HepG2 (cell line): ENCODE results near the gene JMJD6.

Experiments
- EZH2 ChIP-seq: conservative IDR thresholded peaks from 2 replicates; pipeline ENCODE4 v1.6.1; 2012; ENCODE audit warnings: mild to moderate bottlenecking, low read depth, low read length, moderate library complexity
- POLR2AphosphoS5 ChIP-seq: IDR thresholded peaks from 2 replicates; pipeline ENCODE4 v1.6.1; 2012; ENCODE audit warnings: low read depth, low read length
- ZFP41 ChIP-seq: sonication (generic); formaldehyde crosslinking; IDR thresholded peaks from 2 replicates; pipeline ENCODE4 v1.4.0; 2020; ENCODE audit warnings: mild to moderate bottlenecking, missing genetic modification reagents, borderline replicate concordance
- ZNF530 ChIP-seq: sonication (generic); formaldehyde crosslinking; IDR thresholded peaks from 2 replicates; pipeline ENCODE4 v1.5.0; 2020; ENCODE audit warnings: low read depth, mild to moderate bottlenecking, missing genetic modification reagents
- TF ChIP-seq, protein P1 (sequence below): sonication (generic); formaldehyde crosslinking; IDR thresholded peaks from 2 replicates; pipeline ENCODE4 v1.4.0; 2020; ENCODE audit warnings: low read depth, mild to moderate bottlenecking, missing genetic modification reagents
- TF ChIP-seq, protein P2 (sequence below): sonication (generic); formaldehyde crosslinking; IDR thresholded peaks from 2 replicates; pipeline ENCODE4 v1.5.0; 2020; ENCODE audit warnings: mild to moderate bottlenecking, missing genetic modification reagents, moderate library complexity

DNA sequence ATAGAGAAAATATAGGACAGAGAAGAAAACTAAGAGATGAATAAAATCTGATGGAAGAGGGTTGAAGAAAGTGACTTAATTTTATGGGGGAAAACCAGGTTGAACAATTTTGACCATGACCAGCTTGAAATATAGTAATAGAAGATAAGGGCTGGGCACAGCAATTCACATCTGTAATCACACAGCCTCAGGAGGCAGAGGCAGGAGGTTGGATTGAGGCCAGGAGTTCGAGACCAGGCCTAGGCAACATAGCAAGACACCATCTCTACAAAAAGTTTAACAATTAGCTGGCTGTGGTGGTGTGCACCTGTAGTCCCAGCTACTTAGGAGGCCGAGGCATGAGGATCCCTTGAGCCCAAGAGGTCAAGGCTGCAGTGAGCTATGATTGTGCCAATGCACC lies 24.3 kb downstream of the JMJD6 start:
- TF ChIP-seq, protein P1, sequence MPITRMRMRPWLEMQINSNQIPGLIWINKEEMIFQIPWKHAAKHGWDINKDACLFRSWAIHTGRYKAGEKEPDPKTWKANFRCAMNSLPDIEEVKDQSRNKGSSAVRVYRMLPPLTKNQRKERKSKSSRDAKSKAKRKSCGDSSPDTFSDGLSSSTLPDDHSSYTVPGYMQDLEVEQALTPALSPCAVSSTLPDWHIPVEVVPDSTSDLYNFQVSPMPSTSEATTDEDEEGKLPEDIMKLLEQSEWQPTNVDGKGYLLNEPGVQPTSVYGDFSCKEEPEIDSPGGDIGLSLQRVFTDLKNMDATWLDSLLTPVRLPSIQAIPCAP (CRISPR knock-in tag) = no peak
- no peak for TF ChIP-seq EZH2
- TF ChIP-seq, protein P2, sequence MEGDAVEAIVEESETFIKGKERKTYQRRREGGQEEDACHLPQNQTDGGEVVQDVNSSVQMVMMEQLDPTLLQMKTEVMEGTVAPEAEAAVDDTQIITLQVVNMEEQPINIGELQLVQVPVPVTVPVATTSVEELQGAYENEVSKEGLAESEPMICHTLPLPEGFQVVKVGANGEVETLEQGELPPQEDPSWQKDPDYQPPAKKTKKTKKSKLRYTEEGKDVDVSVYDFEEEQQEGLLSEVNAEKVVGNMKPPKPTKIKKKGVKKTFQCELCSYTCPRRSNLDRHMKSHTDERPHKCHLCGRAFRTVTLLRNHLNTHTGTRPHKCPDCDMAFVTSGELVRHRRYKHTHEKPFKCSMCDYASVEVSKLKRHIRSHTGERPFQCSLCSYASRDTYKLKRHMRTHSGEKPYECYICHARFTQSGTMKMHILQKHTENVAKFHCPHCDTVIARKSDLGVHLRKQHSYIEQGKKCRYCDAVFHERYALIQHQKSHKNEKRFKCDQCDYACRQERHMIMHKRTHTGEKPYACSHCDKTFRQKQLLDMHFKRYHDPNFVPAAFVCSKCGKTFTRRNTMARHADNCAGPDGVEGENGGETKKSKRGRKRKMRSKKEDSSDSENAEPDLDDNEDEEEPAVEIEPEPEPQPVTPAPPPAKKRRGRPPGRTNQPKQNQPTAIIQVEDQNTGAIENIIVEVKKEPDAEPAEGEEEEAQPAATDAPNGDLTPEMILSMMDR (CRISPR knock-in tag) = no peak
- TF ChIP-seq ZNF530 (CRISPR knock-in tag) = no peak
- no peak for TF ChIP-seq ZFP41 (CRISPR knock-in tag)
- TF ChIP-seq POLR2AphosphoS5 = no peak
